ENCODE data around the gene PLA2G15.

- TF ChIP-seq CTCF (IDR thresholded peaks at IDR 0.05; ENCODE audit: insufficient read depth, low read depth, low read length) (no peak), EZH2 (IDR thresholded peaks at IDR 0.05; ENCODE audit: insufficient read depth, low read length) (no peak)
Measured at GRCh38 chr16:68283801-68284598, 38.8 kb downstream of the PLA2G15 start.
